ENCODE data around the gene DOCK10. TPM values are rescaled to one million over a fixed set of nuclear protein-coding genes. Genes with fewer than 3 reads are reported as not detected.
A peak's percentile ranks its signal among the peaks of the same experiment; 100 is the strongest.

DOCK10 gene
- total RNA-seq, 2 experiments from 2014 or later: 223 to 239 TPM

- Mint-ChIP-seq H3K36me3 (ENCODE audit: low read depth) (peaks cover 23% of the 10 kb centered on the region), H3K27me3 (no peaks in the 10 kb centered on the region), H3K4me3 (no peak overlapping the region), H3K4me1 (peaks cover 70% of the 10 kb centered on the region), H3K9me3 (no peaks in the 10 kb centered on the region), H3K27ac (peak overlapping the region; percentile 44)
- POLR2A ChIA-PET: interaction anchor here (0.8 to 2.7 kb wide), 5 partner anchors 14 to 75 kb away, joined by 3 to 18 read pairs (median 11); no protein-coding TSS in a partner anchor
- DNase-seq: no peak
- CTCF ChIA-PET: interaction anchor here (0.7 to 2.4 kb wide), 20 partner anchors 10 to 660 kb away, joined by 3 to 22 read pairs (median 4); no protein-coding TSS in a partner anchor
Observed at GRCh38 chr2:225002656-225003045, 39.6 kb downstream of the DOCK10 start.

GRCh38 chr2:225002039-225002655, 40.1 kb downstream of the DOCK10 start:
- Mint-ChIP-seq H3K4me1 (peaks cover 66% of the 10 kb centered on the region), H3K36me3 (ENCODE audit: low read depth) (peaks cover 21% of the 10 kb centered on the region), H3K4me3 (no peak overlapping the region), H3K27ac (peak overlapping the region; percentile 44), H3K27me3 (no peaks in the 10 kb centered on the region), H3K9me3 (no peaks in the 10 kb centered on the region)
- DNase-seq: peak; percentile 69
- ChIA-PET POLR2A (interaction anchor here (0.7 to 2.7 kb wide), 9 partner anchors 13 to 108 kb away, joined by 3 to 18 read pairs (median 4); partner anchors contain the start of gene DOCK10), CTCF (interaction anchor here (0.5 to 2.4 kb wide), 30 partner anchors 10 to 661 kb away, joined by 3 to 22 read pairs (median 4); no protein-coding TSS in a partner anchor)

DNA sequence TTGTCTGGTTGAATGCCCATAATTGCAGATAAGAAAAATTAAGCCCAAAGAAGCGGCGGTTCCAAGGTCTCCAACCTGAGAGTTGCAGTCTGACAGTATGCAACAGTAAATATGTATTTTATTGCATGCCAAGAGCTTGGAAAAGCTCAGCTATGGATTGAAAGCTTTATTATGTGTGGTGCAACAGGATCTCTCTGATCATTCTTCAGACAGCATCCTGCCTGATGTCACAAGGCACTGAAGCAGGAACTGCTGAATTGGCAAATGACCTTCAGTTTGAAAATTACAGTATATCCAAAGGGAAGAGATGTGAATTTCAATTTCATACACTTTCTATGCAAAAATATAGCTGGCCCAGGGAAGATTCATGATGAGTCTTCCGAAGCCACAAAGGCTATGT, 42.5 kb downstream of the DOCK10 start:
- POLR2A ChIA-PET: interaction anchor here (1.2 to 1.5 kb wide), 3 partner anchors 13 to 64 kb away, joined by 3 to 4 read pairs (median 4); no protein-coding TSS in a partner anchor
- H3K36me3 Mint-ChIP-seq (ENCODE audit: low read depth): peaks cover 32% of the 10 kb centered on the region
- H3K9me3 Mint-ChIP-seq: no peaks in the 10 kb centered on the region
- peaks cover 51% of the 10 kb centered on the region for H3K4me1 Mint-ChIP-seq
- H3K27me3 Mint-ChIP-seq: no peaks in the 10 kb centered on the region
- DNase-seq: no peak
- no peak overlapping the region for H3K27ac Mint-ChIP-seq
- CTCF ChIA-PET: interaction anchor here (0.7 to 1.0 kb wide), 3 partner anchors 11 to 69 kb away, joined by 3 to 4 read pairs (median 3); no protein-coding TSS in a partner anchor
- H3K4me3 Mint-ChIP-seq: no peak overlapping the region

GRCh38 chr2:224999321-224999720, 42.9 kb downstream of the DOCK10 start:
- POLR2A ChIA-PET: interaction anchor here (0.8 to 1.5 kb wide), 5 partner anchors 10 to 63 kb away, joined by 3 to 4 read pairs (median 3); no protein-coding TSS in a partner anchor
- H3K27ac Mint-ChIP-seq: no peak overlapping the region
- DNase-seq: no peak
- H3K27me3 Mint-ChIP-seq: no peaks in the 10 kb centered on the region
- H3K9me3 Mint-ChIP-seq: no peaks in the 10 kb centered on the region
- H3K4me3 Mint-ChIP-seq: no peak overlapping the region
- CTCF ChIA-PET: interaction anchor here (0.6 to 1.0 kb wide), 4 partner anchors 11 to 68 kb away, joined by 3 to 4 read pairs (median 3); no protein-coding TSS in a partner anchor
- peaks cover 37% of the 10 kb centered on the region for H3K36me3 Mint-ChIP-seq (ENCODE audit: low read depth)
- peaks cover 50% of the 10 kb centered on the region for H3K4me1 Mint-ChIP-seq

- Mint-ChIP-seq H3K36me3 (ENCODE audit: low read depth) (peaks cover 46% of the 10 kb centered on the region), H3K27ac (no peak overlapping the region), H3K9me3 (no peaks in the 10 kb centered on the region), H3K4me1 (peaks cover 45% of the 10 kb centered on the region), H3K4me3 (no peak overlapping the region), H3K27me3 (no peaks in the 10 kb centered on the region)
- CTCF ChIA-PET: no interaction called here
- POLR2A ChIA-PET: interaction anchor here (1.4 kb wide), 1 partner anchor 75 kb away, joined by 3 read pairs; no protein-coding TSS in a partner anchor
- no peak for DNase-seq
Observed at GRCh38 chr2:224997802-224998201, 44.5 kb downstream of the DOCK10 start.

DNA sequence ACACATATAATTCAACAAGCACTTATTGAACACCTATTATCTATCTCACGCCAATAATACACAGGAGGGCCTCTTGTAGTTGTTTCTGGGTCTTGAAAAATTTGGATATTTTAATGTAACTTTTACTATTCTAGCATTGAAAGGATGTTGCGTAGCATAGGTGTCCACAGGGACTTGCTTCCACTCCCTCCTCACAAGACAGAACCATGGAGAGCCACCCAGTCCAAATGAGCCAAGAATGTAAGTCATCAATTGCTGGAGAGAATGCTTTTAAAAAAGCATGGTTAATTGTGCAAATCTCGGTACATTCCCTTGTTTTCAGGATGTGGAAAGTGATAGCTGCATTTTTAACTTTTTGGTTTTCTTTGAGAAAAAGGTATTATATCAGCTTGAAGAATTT, 46.8 kb downstream of the DOCK10 start:
- H3K36me3 Mint-ChIP-seq (ENCODE audit: low read depth): peaks cover 65% of the 10 kb centered on the region
- CTCF ChIA-PET: no interaction called here
- no peak overlapping the region for H3K4me3 Mint-ChIP-seq
- H3K27me3 Mint-ChIP-seq: no peaks in the 10 kb centered on the region
- no peak for DNase-seq
- peaks cover 28% of the 10 kb centered on the region for H3K4me1 Mint-ChIP-seq
- no peaks in the 10 kb centered on the region for H3K9me3 Mint-ChIP-seq
- POLR2A ChIA-PET: interaction anchor here (0.8 kb wide), 1 partner anchor 13 kb away, joined by 3 read pairs; no protein-coding TSS in a partner anchor
- no peak overlapping the region for H3K27ac Mint-ChIP-seq

- H3K27ac Mint-ChIP-seq: no peak overlapping the region
- no peak overlapping the region for H3K4me3 Mint-ChIP-seq
- ChIA-PET CTCF (no interaction called here), POLR2A (interaction anchor here (1.3 kb wide), 1 partner anchor 20 kb away, joined by 3 read pairs; no protein-coding TSS in a partner anchor)
- H3K4me1 Mint-ChIP-seq: peaks cover 24% of the 10 kb centered on the region
- peaks cover 73% of the 10 kb centered on the region for H3K36me3 Mint-ChIP-seq (ENCODE audit: low read depth)
- no peak for DNase-seq
- no peaks in the 10 kb centered on the region for H3K27me3 Mint-ChIP-seq
- no peaks in the 10 kb centered on the region for H3K9me3 Mint-ChIP-seq
Observed at GRCh38 chr2:224994242-224994823, 47.9 kb downstream of the DOCK10 start.

DNA sequence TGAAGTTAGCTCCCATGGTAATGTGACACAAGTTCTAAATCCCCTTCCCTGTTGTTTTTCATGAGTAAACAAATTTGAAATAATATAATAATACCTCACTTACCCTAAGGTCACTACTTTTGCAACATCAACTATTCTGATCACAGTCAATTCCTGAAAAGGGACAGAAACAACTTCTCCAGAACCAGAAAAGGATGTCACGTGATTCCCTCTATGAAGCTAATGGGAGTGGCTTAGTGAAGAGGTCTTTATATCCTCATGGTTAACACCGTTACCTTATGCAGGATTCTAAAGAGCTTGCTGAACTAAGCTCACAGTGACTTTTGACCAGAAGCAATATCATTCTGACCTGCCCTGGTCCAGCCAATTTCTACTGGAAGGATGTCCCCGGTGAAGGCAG, 51.6 kb downstream of the DOCK10 start:
- peaks cover 74% of the 10 kb centered on the region for H3K36me3 Mint-ChIP-seq (ENCODE audit: low read depth)
- no peaks in the 10 kb centered on the region for H3K9me3 Mint-ChIP-seq
- no peak overlapping the region for H3K27ac Mint-ChIP-seq
- H3K4me3 Mint-ChIP-seq: no peak overlapping the region
- no peaks in the 10 kb centered on the region for H3K27me3 Mint-ChIP-seq
- DNase-seq: no peak
- CTCF ChIA-PET: interaction anchor here (0.8 to 1.3 kb wide), 2 partner anchors 11 to 35 kb away, joined by 3 to 4 read pairs; no protein-coding TSS in a partner anchor
- POLR2A ChIA-PET: no interaction called here
- peaks cover 51% of the 10 kb centered on the region for H3K4me1 Mint-ChIP-seq

GRCh38 chr2:224987733-224988132, 54.5 kb downstream of the DOCK10 start:
- POLR2A ChIA-PET: interaction anchor here (2.1 to 6.9 kb wide), 2 partner anchors 42 to 62 kb away, joined by 9 to 69 read pairs; no protein-coding TSS in a partner anchor
- no peak for DNase-seq
- Mint-ChIP-seq H3K4me1 (peaks cover 71% of the 10 kb centered on the region), H3K27me3 (no peaks in the 10 kb centered on the region), H3K9me3 (no peaks in the 10 kb centered on the region), H3K36me3 (ENCODE audit: low read depth) (peaks cover 57% of the 10 kb centered on the region), H3K27ac (no peak overlapping the region), H3K4me3 (no peak overlapping the region)
- CTCF ChIA-PET: interaction anchor here (1.2 kb wide), 1 partner anchor 12 kb away, joined by 3 read pairs; no protein-coding TSS in a partner anchor

- Mint-ChIP-seq H3K27me3 (no peaks in the 10 kb centered on the region), H3K36me3 (ENCODE audit: low read depth) (peaks cover 59% of the 10 kb centered on the region), H3K9me3 (no peaks in the 10 kb centered on the region), H3K4me1 (peaks cover 77% of the 10 kb centered on the region), H3K4me3 (no peak overlapping the region), H3K27ac (peak overlapping the region; percentile 55)
- ChIA-PET CTCF (interaction anchor here (1.2 to 1.5 kb wide), 2 partner anchors 15 to 17 kb away, joined by 3 to 5 read pairs; no protein-coding TSS in a partner anchor), POLR2A (interaction anchor here (0.7 to 6.9 kb wide), 6 partner anchors 13 to 64 kb away, joined by 3 to 69 read pairs (median 4); no protein-coding TSS in a partner anchor)
- DNase-seq: no peak
Observed at GRCh38 chr2:224986477-224986876, 55.8 kb downstream of the DOCK10 start.

DNA sequence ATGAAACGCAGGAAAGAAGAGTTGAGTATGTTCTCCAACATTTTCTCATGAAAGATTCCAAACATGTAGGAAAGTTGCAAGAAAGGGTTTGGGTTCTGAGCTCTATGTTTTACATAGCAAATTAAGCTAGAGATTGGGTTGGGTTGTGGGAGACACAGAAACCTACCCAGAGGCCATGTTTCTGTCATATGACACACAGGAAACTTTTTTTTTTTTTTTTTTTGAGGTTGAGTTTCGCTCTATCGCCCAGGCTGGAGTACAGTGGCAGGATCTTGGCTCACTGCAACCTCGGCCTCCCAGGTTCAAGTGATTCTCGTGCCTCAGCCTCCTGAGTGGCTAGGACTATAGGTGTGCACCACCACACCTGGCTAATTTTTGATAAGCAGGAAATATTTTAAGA, 57.6 kb downstream of the DOCK10 start:
- CTCF ChIA-PET: interaction anchor here (0.7 to 1.9 kb wide), 4 partner anchors 17 to 664 kb away, joined by 3 to 6 read pairs (median 4); no protein-coding TSS in a partner anchor
- POLR2A ChIA-PET: interaction anchor here (0.6 to 6.9 kb wide), 12 partner anchors 11 to 1037 kb away, joined by 3 to 69 read pairs (median 3); no protein-coding TSS in a partner anchor
- H3K4me3 Mint-ChIP-seq: no peak overlapping the region
- DNase-seq: no peak
- peak overlapping the region; percentile 85 for H3K27ac Mint-ChIP-seq
- H3K36me3 Mint-ChIP-seq (ENCODE audit: low read depth): peaks cover 51% of the 10 kb centered on the region
- no peaks in the 10 kb centered on the region for H3K27me3 Mint-ChIP-seq
- no peaks in the 10 kb centered on the region for H3K9me3 Mint-ChIP-seq
- peaks cover 77% of the 10 kb centered on the region for H3K4me1 Mint-ChIP-seq

DNA sequence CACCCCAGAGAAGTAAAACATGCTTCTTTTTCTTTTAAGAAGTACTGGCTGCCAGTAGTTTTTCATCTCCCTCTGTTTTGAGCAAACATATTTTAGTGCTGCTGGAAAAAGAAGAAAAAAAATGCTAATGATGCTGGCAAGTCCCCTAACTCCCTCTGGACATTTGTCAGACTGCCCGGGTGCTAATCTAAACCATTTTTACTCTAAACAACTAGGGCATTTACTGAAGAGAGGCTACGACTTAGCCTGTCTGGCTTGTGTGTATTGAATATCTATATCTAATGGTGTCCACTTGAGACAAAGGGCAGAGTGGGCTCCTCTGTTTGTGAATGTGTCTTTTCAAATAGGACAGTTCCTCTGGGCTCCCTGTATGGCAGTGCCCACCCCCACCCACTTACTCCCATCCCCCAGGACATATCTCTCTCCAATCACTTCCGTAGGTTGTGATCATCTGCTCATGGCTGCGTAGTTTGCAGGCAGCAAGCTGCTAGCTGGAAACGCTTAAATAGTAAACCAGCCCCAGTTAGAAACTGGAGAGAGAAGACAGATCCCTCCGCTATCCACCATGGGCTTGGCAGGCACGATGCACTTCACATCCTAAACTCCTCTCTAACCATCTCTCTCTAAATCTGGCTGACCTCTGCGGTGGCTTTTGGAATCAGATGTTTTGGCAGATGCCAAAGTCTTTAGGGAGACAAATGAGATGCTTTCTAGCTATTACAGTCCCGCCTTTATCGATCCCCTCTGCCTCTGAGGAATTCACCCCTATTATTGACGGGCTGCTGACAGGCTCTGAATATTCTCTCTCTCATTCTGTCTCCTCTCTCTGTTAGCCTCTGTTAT, 58.3 kb downstream of the DOCK10 start:
- no peak for DNase-seq
- Mint-ChIP-seq H3K9me3 (no peaks in the 10 kb centered on the region), H3K4me3 (peak overlapping the region; percentile 22), H3K27ac (peak overlapping the region; percentile 85), H3K4me1 (peaks cover 71% of the 10 kb centered on the region), H3K36me3 (ENCODE audit: low read depth) (peaks cover 50% of the 10 kb centered on the region), H3K27me3 (no peaks in the 10 kb centered on the region)
- ChIA-PET POLR2A (interaction anchor here (0.6 to 6.9 kb wide), 12 partner anchors 10 to 1038 kb away, joined by 3 to 69 read pairs (median 3); no protein-coding TSS in a partner anchor), CTCF (interaction anchor here (0.7 to 1.9 kb wide), 4 partner anchors 17 to 663 kb away, joined by 3 to 6 read pairs (median 4); no protein-coding TSS in a partner anchor)

Data from activated CD4-positive, alpha-beta memory T cell treated with anti-CD3 and anti-CD28 coated beads, Interleukin-2, amount 10 ng/mL, durations not matched to agents 7 days and 5 days (primary cell).